Stomach smooth muscle (tissue), 2 donors: ENCODE measurements around the gene TSPAN31.
"Not testable (repeated sequence)": the region's sequence is repeated elsewhere in the genome, so short reads cannot be mapped to it uniquely, and the experiment has no call there.

Experiments used
- H3K27ac ChIP-seq: one replicate; pipeline ENCODE4 v1.7.0; 2013; ENCODE audit warnings: mild to moderate bottlenecking, low read length, inconsistent platforms
- H3K27me3 ChIP-seq, 2 donors: one replicate each; pipeline ENCODE4 v1.7.0; 2013; ENCODE audit warnings: low read length in 2 of 2; ENCODE audit not compliant: insufficient read depth in 2 of 2, control insufficient read depth in 1 of 2
- H3K36me3 ChIP-seq, 2 donors: one replicate each; pipeline ENCODE4 v1.7.0; 2013; ENCODE audit warnings: low read length in 2 of 2; ENCODE audit not compliant: control insufficient read depth in 2 of 2, insufficient read depth in 2 of 2
- H3K4me1 ChIP-seq: one replicate; pipeline ENCODE4 v1.7.0; 2013; ENCODE audit warnings: low read length; ENCODE audit not compliant: control insufficient read depth, insufficient read depth
- H3K4me3 ChIP-seq, 2 donors: one replicate each; pipeline ENCODE4 v1.7.0; 2013; ENCODE audit warnings: low read length in 2 of 2
- H3K9ac ChIP-seq, 2 donors: one replicate each; pipeline ENCODE4 v1.7.0; 2013; ENCODE audit warnings: low read length in 2 of 2, mild to moderate bottlenecking in 1 of 2
- H3K9me3 ChIP-seq, 2 donors: one replicate each; pipeline ENCODE4 v1.7.0; 2013; ENCODE audit warnings: low read length in 2 of 2; ENCODE audit not compliant: control insufficient read depth in 2 of 2
- donor health status: healthy.
- donor health status: Pancreatic carcinoma.

TSPAN31 gene

GRCh38 chr12:57771873-57772428 lies 27.1 kb downstream of the TSPAN31 start, which contains the start of gene METTL1:
TSS of gene METTL1 (minus strand) at chr12:57772105. CDS start at chr12:57772083, 22 bp downstream.
- H3K27ac ChIP-seq, result peak within 1 kb of the TSS; percentile 83
- peaks cover 25% of the 10 kb centered on the region for H3K4me1 ChIP-seq
- peaks cover 0 to 8% of the 10 kb centered on the region in 2 donors for H3K36me3 ChIP-seq
- H3K9me3 ChIP-seq, result no peaks in the 10 kb centered on the region
- peak within 1 kb of the TSS; percentile 90 for H3K9ac ChIP-seq
- H3K4me3 ChIP-seq, result peak within 1 kb of the TSS; percentile 96 to 97
- H3K27me3 ChIP-seq, result peaks cover 0 to 3% of the 10 kb centered on the region in 2 donors

- Histone ChIP-seq H3K9ac (peak within 1 kb of the TSS; percentile 90), H3K9me3 (no peaks in the 10 kb centered on the region), H3K27ac (peak within 1 kb of the TSS; percentile 83), H3K4me1 (peaks cover 22% of the 10 kb centered on the region), H3K27me3 (no peaks in the 10 kb centered on the region), H3K4me3 (peak within 1 kb of the TSS; percentile 96 to 97), H3K36me3 (peaks cover 0 to 8% of the 10 kb centered on the region in 2 donors)
Observed at GRCh38 chr12:57772429-57773322, 27.8 kb downstream of the TSPAN31 start, which contains the start of gene EEF1AKMT3. TSS of gene EEF1AKMT3 (plus strand) at chr12:57772614. CDS start at chr12:57772725, 111 bp downstream.

GRCh38 chr12:57774634-57775033 lies 29.8 kb downstream of the TSPAN31 start:
- not testable (repeated sequence) for H3K9ac ChIP-seq, H3K36me3 ChIP-seq, H3K4me3 ChIP-seq, H3K9me3 ChIP-seq, H3K27me3 ChIP-seq, H3K27ac ChIP-seq
- H3K4me1 ChIP-seq, result peaks cover 22% of the 10 kb centered on the region

GRCh38 chr12:57775044-57775443 lies 30.2 kb downstream of the TSPAN31 start:
- H3K9ac ChIP-seq, result no peak overlapping the region
- no peaks in the 10 kb centered on the region for H3K9me3 ChIP-seq
- H3K27me3 ChIP-seq, result no peaks in the 10 kb centered on the region
- H3K36me3 ChIP-seq, result peaks cover 0 to 2% of the 10 kb centered on the region in 2 donors
- no peak overlapping the region for H3K27ac ChIP-seq
- no peak overlapping the region for H3K4me3 ChIP-seq
- H3K4me1 ChIP-seq, result peaks cover 22% of the 10 kb centered on the region

GRCh38 chr12:57775563-57776246 lies 30.9 kb downstream of the TSPAN31 start:
- peaks cover 21% of the 10 kb centered on the region for H3K4me1 ChIP-seq
- no peaks in the 10 kb centered on the region for H3K9me3 ChIP-seq
- no peak overlapping the region for H3K27ac ChIP-seq
- H3K36me3 ChIP-seq, result peaks cover 0 to 2% of the 10 kb centered on the region in 2 donors
- no peak overlapping the region for H3K9ac ChIP-seq
- H3K27me3 ChIP-seq, result no peaks in the 10 kb centered on the region
- H3K4me3 ChIP-seq, result no peak overlapping the region

GRCh38 chr12:57776247-57776587 lies 31.4 kb downstream of the TSPAN31 start:
- peaks cover 0 to 2% of the 10 kb centered on the region in 2 donors for H3K36me3 ChIP-seq
- H3K27me3 ChIP-seq, result no peaks in the 10 kb centered on the region
- no peak overlapping the region for H3K4me3 ChIP-seq
- H3K27ac ChIP-seq, result no peak overlapping the region
- no peaks in the 10 kb centered on the region for H3K9me3 ChIP-seq
- H3K4me1 ChIP-seq, result peaks cover 18% of the 10 kb centered on the region
- no peak overlapping the region for H3K9ac ChIP-seq

- Histone ChIP-seq H3K9me3 (no peaks in the 10 kb centered on the region), H3K27me3 (no peaks in the 10 kb centered on the region), H3K36me3 (peaks cover 0 to 2% of the 10 kb centered on the region in 2 donors), H3K27ac (no peak overlapping the region), H3K4me3 (no peak overlapping the region), H3K9ac (no peak overlapping the region), H3K4me1 (peaks cover 7% of the 10 kb centered on the region)
Observed at GRCh38 chr12:57777367-57777766, 32.5 kb downstream of the TSPAN31 start.

- Histone ChIP-seq H3K36me3 (peaks cover 0 to 2% of the 10 kb centered on the region in 2 donors), H3K4me1 (peaks cover 5% of the 10 kb centered on the region), H3K27me3 (no peaks in the 10 kb centered on the region), H3K4me3 (no peak overlapping the region), H3K9ac (no peak overlapping the region), H3K27ac (no peak overlapping the region), H3K9me3 (no peaks in the 10 kb centered on the region)
Observed at GRCh38 chr12:57777911-57778310, 33.1 kb downstream of the TSPAN31 start.

GRCh38 chr12:57779736-57780135 lies 34.9 kb downstream of the TSPAN31 start:
- Histone ChIP-seq H3K4me1 (peaks cover 4% of the 10 kb centered on the region), H3K9ac (no peak overlapping the region), H3K27ac (no peak overlapping the region), H3K36me3 (peaks cover 0 to 5% of the 10 kb centered on the region in 2 donors), H3K27me3 (no peaks in the 10 kb centered on the region), H3K9me3 (no peaks in the 10 kb centered on the region), H3K4me3 (no peak overlapping the region)

GRCh38 chr12:57780284-57780897 lies 35.6 kb downstream of the TSPAN31 start:
- H3K27ac ChIP-seq, result no peak overlapping the region
- H3K9ac ChIP-seq, result peak overlapping the region in 1 of 2 donors; percentile 5
- peaks cover 4% of the 10 kb centered on the region for H3K4me1 ChIP-seq
- peaks cover 0 to 5% of the 10 kb centered on the region in 2 donors for H3K36me3 ChIP-seq
- no peak overlapping the region for H3K4me3 ChIP-seq
- H3K9me3 ChIP-seq, result no peaks in the 10 kb centered on the region
- H3K27me3 ChIP-seq, result no peaks in the 10 kb centered on the region
